Hepatocyte (in vitro differentiated cells): Measurements from ENCODE around the gene SIRPB1. TPM values are rescaled to one million over a fixed set of nuclear protein-coding genes. Genes with fewer than 3 reads are reported as not detected.

Experiments used
- DNase-seq: peaks from one replicate; pipeline ENCODE4 v3.0.0-alpha.2; 2016; ENCODE audit warnings: low spot score
- H2AFZ ChIP-seq: fragments of 200-600 bp; sonication (generic); 2 replicates; pipeline ENCODE4 v1.6.0; 2016; ENCODE audit warnings: antibody characterized with exemption, mild to moderate bottlenecking
- H3K27ac ChIP-seq: fragments of 200-600 bp; sonication (generic); 2 replicates; pipeline ENCODE4 v1.5.1; 2016; ENCODE audit warnings: mild to moderate bottlenecking
- H3K27me3 ChIP-seq: fragments of 200-600 bp; sonication (generic); 2 replicates; pipeline ENCODE4 v1.6.1; 2016
- H3K36me3 ChIP-seq: fragments of 200-600 bp; sonication (generic); replicated peaks from 2 replicates; pipeline ENCODE4 v1.5.1; 2016; ENCODE audit warnings: low read depth; ENCODE audit not compliant: insufficient read depth
- H3K4me1 ChIP-seq: fragments of 200-600 bp; sonication (generic); 2 replicates; pipeline ENCODE4 v1.5.1; 2016; ENCODE audit warnings: mild to moderate bottlenecking, moderate library complexity; ENCODE audit not compliant: insufficient read depth
- H3K4me2 ChIP-seq: fragments of 200-600 bp; sonication (generic); 2 replicates; pipeline ENCODE4 v1.6.0; 2016
- H3K4me3 ChIP-seq: fragments of 200-600 bp; sonication (generic); 2 replicates; pipeline ENCODE4 v1.5.1; 2016; ENCODE audit warnings: mild to moderate bottlenecking
- H3K79me2 ChIP-seq: fragments of 200-600 bp; sonication (generic); 2 replicates; pipeline ENCODE4 v1.6.0; 2017; ENCODE audit warnings: mild to moderate bottlenecking
- H3K9me2 ChIP-seq: fragments of 200-600 bp; sonication (generic); replicated peaks from 2 replicates; pipeline ENCODE4 v1.6.0; 2017; ENCODE audit warnings: mild to moderate bottlenecking; ENCODE audit not compliant: insufficient read depth
- H3K9me3 ChIP-seq: fragments of 200-600 bp; sonication (generic); 2 replicates; pipeline ENCODE4 v1.5.1; 2016; ENCODE audit warnings: low read depth, mild to moderate bottlenecking
- H4K20me1 ChIP-seq: fragments of 200-600 bp; sonication (generic); 2 replicates; pipeline ENCODE4 v1.6.0; 2016; ENCODE audit warnings: mild to moderate bottlenecking; ENCODE audit not compliant: insufficient read depth, poor library complexity, severe bottlenecking
- CTCF ChIP-seq: fragments of 200-600 bp; sonication (generic); IDR thresholded peaks from 2 replicates; pipeline ENCODE4 v1.5.1; 2016; ENCODE audit warnings: antibody characterized with exemption, mild to moderate bottlenecking; ENCODE audit not compliant: poor library complexity
- EZH2 ChIP-seq: fragments of 200-600 bp; sonication (generic); IDR thresholded peaks from 2 replicates; pipeline ENCODE4 v1.6.1; 2016; ENCODE audit warnings: antibody characterized with exemption, mild to moderate bottlenecking, borderline replicate concordance
- EZH2phosphoT487 ChIP-seq: fragments of 200-600 bp; sonication (generic); IDR thresholded peaks from one replicate; pipeline ENCODE4 v1.6.1; 2018; ENCODE audit warnings: antibody characterized with exemption, mild to moderate bottlenecking, low read depth, moderate library complexity; ENCODE audit not compliant: unreplicated experiment, severe bottlenecking
- WGBS: methylation state at CpG from one replicate; pipeline ENCODE4 v1.1.6; 2016; ENCODE audit warnings: low lambda C conversion rate; ENCODE audit errors: missing lambda C conversion rate; 5-methylcytosine and 5-hydroxymethylcytosine counted together
- polyA plus RNA-seq: library from polyadenylated mRNA; unstranded; fragments of >200 nt; fragmentation: Nextera tagmentation; extraction: Ambion mirVana; gene quantifications from 2 replicates; pipeline ENCODE4 v1.2.1, GENCODE V29; 2016
- total RNA-seq: library from RNA; depleted of rRNA; stranded (reverse); fragments of >200 nt; gene quantifications from 2 replicates; pipeline ENCODE4 v1.2.3, GENCODE V29; 2014

The SIRPB1 gene
- total and polyA plus RNA-seq, 2 experiments from 2014 or later = 0.57 to 0.97 TPM

GRCh38 chr20:1625083-1625690 is 5.4 kb upstream of the SIRPB1 start:
- H3K9me3 ChIP-seq = no peaks in the 10 kb centered on the region
- no peaks in the 10 kb centered on the region for H3K9me2 ChIP-seq
- 86% methylated on average over 2 of the region's 2 CpGs for WGBS
- H3K4me2 ChIP-seq = no peak overlapping the region
- H4K20me1 ChIP-seq = no peaks in the 10 kb centered on the region
- H3K79me2 ChIP-seq = no peaks in the 10 kb centered on the region
- no peak for TF ChIP-seq EZH2
- no peak for TF ChIP-seq EZH2phosphoT487
- no peak for TF ChIP-seq CTCF
- H3K4me3 ChIP-seq = no peak overlapping the region
- H3K27me3 ChIP-seq = no peaks in the 10 kb centered on the region
- no peak overlapping the region for H3K27ac ChIP-seq
- no peak for DNase-seq
- no peaks in the 10 kb centered on the region for H3K36me3 ChIP-seq
- H2AFZ ChIP-seq = no peak overlapping the region
- no peaks in the 10 kb centered on the region for H3K4me1 ChIP-seq

GRCh38 chr20:1623501-1624205 is 3.8 kb upstream of the SIRPB1 start:
- Histone ChIP-seq H3K27ac (no peak overlapping the region), H3K27me3 (no peaks in the 10 kb centered on the region), H3K4me1 (no peaks in the 10 kb centered on the region), H3K79me2 (no peaks in the 10 kb centered on the region), H3K9me3 (no peaks in the 10 kb centered on the region), H3K36me3 (no peaks in the 10 kb centered on the region), H3K4me2 (no peak overlapping the region), H3K4me3 (no peak overlapping the region), H4K20me1 (no peaks in the 10 kb centered on the region), H3K9me2 (no peaks in the 10 kb centered on the region), H2AFZ (no peak overlapping the region)
- WGBS = 93% methylated on average over 14 of the region's 14 CpGs
- peak; percentile 2 for DNase-seq
- TF ChIP-seq EZH2phosphoT487 (no peak), CTCF (no peak), EZH2 (no peak)

GRCh38 chr20:1622450-1622849 is 2.6 kb upstream of the SIRPB1 start:
- Histone ChIP-seq H3K4me1 (no peaks in the 10 kb centered on the region), H3K9me3 (no peaks in the 10 kb centered on the region), H4K20me1 (no peaks in the 10 kb centered on the region), H3K36me3 (no peaks in the 10 kb centered on the region), H2AFZ (no peak overlapping the region), H3K4me2 (no peak overlapping the region), H3K27ac (no peak overlapping the region), H3K4me3 (no peak overlapping the region), H3K79me2 (no peaks in the 10 kb centered on the region), H3K9me2 (no peaks in the 10 kb centered on the region), H3K27me3 (no peaks in the 10 kb centered on the region)
- 35% methylated on average over 1 of the region's 1 CpG for WGBS
- TF ChIP-seq EZH2 (no peak), EZH2phosphoT487 (no peak), CTCF (no peak)
- peak; percentile 1 for DNase-seq
